ENCODE data around the gene PSMB9.

The PSMB9 gene

GRCh38 chr6:32840604-32841246 lies 13.3 kb upstream of the PSMB9 start:
- DNase-seq: no peak

- DNase-seq: no peak
Measured at GRCh38 chr6:32842021-32842650, 11.9 kb upstream of the PSMB9 start.

GRCh38 chr6:32842690-32843089 lies 11.3 kb upstream of the PSMB9 start:
- DNase-seq: no peak

- no peak for DNase-seq
Measured at GRCh38 chr6:32843331-32843978, 10.5 kb upstream of the PSMB9 start.

GRCh38 chr6:32843979-32844838 lies 9.8 kb upstream of the PSMB9 start, which contains the start of gene PSMB8:
PSMB8 (minus strand) TSS chr6:32844047; CDS start chr6:32843996, 51 bp downstream.
- peak; percentile 97 for DNase-seq

GRCh38 chr6:32844839-32845383 lies 9.1 kb upstream of the PSMB9 start:
- no peak for DNase-seq

- DNase-seq: no peak
Measured at GRCh38 chr6:32845384-32845884, 8.6 kb upstream of the PSMB9 start.

- DNase-seq: no peak
Measured at GRCh38 chr6:32847004-32847403, 7.0 kb upstream of the PSMB9 start.

GRCh38 chr6:32847795-32848194 lies 6.2 kb upstream of the PSMB9 start:
- no peak for DNase-seq

- no peak for DNase-seq
Measured at GRCh38 chr6:32849126-32849525, 4.9 kb upstream of the PSMB9 start.

- DNase-seq: no peak
Measured at GRCh38 chr6:32851025-32851424, 3.0 kb upstream of the PSMB9 start.

- no peak for DNase-seq
Measured at GRCh38 chr6:32852018-32852843, 1.8 kb upstream of the PSMB9 start.

- DNase-seq: no peak
Measured at GRCh38 chr6:32852844-32853540, 1.0 kb upstream of the PSMB9 start.

- DNase-seq: no peak
Measured at GRCh38 chr6:32854376-32855178, 585 bp downstream of the PSMB9 start.

GRCh38 chr6:32855467-32856174 lies 1.6 kb downstream of the PSMB9 start:
- no peak for DNase-seq

- DNase-seq: no peak
Measured at GRCh38 chr6:32857156-32857891, 3.3 kb downstream of the PSMB9 start.

- DNase-seq: no peak
Measured at GRCh38 chr6:32858194-32858593, 4.2 kb downstream of the PSMB9 start.

- no peak for DNase-seq
Measured at GRCh38 chr6:32860674-32861073, 6.7 kb downstream of the PSMB9 start.

- no peak for DNase-seq
Measured at GRCh38 chr6:32862725-32863124, 8.7 kb downstream of the PSMB9 start.
